HG03442 (cell line): Measurements from ENCODE around the gene ICA1.
"Not testable (repeated sequence)": the region's sequence is repeated elsewhere in the genome, so short reads cannot be mapped to it uniquely, and the experiment has no call there.

ENCODE experiments used
- ATAC-seq: cut with Tn5 transposase; IDR thresholded peaks from one replicate; pipeline ENCODE4 v1.9.1; 2021; ENCODE audit warnings: mild to moderate bottlenecking, moderate library complexity; ENCODE audit not compliant: unreplicated experiment

ICA1 gene

DNA sequence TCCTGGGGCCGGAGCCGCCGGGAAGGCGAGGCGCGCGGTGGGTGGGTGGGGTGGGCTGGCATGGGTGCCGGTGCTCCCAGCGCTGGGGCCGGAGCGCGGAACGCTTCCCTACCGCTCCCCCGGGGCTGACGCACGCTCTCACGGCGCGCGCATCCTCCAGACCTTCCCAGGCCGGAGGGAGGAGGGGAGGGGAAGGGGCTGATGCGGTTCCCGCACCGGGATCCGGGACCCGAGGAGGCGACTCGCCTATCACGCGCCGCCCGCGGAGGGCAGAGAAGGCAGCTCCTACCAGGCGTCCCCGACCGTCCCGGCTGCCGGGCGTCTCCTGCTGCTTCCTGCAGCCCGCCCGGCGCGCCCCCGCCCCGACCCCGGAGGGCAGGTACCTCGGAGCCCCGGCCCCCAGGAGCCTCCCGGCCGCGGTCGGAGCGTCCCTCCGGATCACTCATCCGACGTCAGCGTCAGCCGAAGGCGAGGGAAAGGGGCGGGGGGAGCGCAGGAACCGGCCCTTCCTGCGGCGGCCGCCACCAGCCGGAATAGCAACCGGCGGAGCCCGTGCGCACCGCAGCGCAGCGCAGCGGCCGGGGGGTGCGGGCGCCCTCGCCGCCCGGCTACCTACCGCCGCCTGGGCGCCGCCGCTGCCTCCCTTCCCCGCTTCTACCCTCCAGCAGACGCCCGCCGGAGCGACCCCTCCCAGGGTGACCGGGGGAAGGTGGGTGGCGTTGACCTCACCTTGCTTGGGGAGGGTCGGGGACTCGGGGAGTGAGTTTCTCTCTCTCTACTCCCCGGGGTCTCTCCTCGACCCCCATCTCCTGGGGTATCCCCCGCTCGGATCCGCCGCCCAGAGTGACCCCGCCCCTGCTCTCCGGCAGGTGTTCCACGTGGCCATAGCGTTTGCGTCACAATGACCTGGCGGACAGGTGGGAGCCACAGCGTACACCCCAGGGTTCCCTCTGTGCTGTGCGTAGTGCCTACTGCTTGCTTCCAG is at the start of gene ICA1:
Gene ICA1 (minus strand): TSS at position 457 of the 985 bp plus-strand sequence. CDS start 26,241 bp downstream, outside the sequence.
- ATAC-seq: peak; percentile 63

DNA sequence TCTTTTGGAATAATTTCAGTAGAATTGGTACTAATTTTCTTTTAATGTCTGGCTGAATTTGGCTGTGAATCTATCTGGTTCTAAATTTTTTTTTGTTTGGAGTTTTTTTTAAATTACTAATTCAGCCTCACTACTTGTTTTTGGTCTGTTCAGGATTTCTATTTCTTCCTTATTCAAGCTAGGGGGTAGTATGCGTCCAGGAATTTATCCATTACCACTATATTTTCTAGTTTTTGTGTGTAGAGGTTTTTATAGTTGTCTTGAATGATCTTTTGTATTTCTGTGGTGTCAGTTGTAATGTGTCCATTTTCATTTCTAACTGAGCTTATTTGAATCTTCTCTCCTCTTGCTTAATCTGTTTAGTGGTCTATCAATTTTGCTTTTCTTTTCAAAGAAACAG is 48.9 kb upstream of the ICA1 start:
- ATAC-seq: no peak

DNA sequence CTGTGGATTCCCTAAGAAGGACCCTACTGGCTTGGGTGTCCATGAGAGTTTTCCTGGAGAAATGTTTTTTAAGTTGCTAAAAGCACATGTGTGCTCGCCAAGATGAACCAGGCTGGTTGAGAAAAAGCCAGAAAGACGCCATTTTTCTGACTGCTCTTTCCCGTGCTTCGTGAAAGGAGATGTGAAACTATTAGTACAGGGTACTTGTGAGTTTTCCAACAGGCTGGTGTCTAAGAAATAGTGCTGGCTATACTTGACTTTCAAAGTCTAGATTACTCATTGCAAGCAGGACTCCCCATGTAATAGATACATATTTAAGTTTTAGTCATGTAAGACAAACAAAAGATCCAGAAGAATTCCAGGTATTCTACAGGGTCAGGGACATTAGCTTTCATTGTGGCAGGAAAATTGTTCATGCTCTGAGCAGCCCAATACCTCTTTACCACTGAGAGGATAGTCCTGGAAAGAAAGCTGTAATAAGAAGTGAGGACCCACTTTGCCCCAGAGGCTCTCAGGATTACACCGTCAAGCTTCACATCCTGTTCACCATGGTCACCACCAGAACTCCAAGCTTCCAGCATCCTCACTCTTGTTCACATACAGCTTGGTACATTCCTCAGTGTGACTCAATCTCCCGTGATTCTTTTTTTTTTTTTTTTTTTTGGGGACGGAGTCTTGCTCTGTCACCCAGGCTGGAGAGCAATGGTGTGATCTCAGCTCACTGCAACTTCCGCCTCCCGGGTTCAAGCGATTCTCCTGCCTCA is 43.8 kb upstream of the ICA1 start:
- ATAC-seq: no peak

DNA sequence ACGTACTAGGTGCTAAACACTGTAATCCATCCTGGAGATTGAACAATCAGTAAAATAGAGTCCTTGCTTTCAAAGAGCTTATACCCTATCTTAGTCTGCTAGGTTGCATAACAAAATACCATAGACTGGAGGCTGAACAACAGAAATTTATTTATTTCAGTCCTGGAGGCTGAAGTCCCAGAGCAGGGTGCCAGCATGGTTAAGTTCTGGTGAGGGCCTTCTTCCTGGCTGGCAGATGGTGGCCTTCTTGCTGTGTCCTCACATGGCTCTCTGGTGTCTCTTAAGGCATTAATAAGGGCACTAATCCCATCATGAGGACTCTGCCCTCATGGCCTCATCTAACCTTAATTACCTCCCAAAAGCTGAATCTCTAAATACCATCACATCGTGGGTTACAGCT is 43.1 kb upstream of the ICA1 start:
- ATAC-seq: no peak

DNA sequence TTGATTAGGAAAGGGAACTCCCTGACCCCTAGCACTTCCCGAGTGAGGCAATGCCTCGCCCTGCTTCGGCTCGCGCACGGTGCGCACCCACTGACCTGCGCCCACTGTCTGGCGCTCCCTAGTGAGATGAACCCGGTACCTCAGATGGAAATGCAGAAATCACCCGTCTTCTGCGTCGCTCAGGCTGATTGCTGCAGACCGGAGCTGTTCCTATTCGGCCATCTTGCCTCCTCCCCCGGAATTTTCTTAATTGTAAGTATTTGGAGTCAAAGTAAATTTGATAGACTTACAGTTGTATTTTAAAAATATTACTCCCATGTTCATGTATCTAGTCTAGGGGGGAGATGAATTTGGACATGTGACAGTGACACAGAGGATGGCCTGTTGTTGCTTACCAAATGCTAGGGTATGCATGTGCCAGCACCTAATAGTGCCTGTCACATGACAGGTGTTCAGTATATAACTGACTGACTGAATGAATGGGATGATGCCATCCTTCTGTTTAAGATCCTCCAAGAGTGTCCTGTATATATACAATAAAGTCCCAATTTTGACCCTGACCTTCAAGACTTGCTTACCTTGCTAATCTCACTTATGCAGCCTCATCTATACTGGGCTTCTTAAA is 42.0 kb upstream of the ICA1 start:
- no peak for ATAC-seq

DNA sequence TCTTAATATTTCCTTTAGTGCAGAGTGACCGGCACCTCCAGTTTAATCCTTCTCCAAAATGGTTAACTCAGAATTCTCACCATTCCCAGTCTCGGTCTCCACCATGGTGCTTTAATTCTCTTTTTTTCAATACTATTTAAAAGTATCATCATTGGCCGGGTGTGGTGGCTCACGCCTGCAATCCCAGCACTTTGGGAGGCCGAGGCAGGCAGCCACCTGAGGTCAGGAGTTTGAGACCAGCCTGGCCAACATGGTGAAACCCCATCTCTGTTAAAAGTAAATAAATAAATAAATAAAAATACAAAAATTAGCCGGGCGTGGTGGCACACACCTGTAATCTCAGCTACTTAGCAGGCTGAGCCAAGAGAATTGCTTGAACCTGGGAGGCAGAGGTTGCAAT is 35.1 kb upstream of the ICA1 start:
- not testable (repeated sequence) for ATAC-seq

DNA sequence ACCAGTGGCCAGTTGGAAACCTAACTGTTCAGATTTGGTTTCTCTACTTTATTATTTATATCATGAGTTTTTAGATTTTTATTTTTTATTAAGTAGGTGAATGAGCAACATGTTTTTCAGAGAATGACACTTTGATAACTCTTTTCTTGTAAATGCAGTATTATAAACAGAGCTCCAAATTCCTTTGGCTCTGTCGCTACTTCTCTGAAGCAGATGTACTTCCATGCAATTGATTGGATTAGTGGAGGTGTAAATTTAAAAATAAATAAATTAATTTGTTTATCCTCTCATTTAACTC is 34.3 kb upstream of the ICA1 start:
- ATAC-seq: no peak

DNA sequence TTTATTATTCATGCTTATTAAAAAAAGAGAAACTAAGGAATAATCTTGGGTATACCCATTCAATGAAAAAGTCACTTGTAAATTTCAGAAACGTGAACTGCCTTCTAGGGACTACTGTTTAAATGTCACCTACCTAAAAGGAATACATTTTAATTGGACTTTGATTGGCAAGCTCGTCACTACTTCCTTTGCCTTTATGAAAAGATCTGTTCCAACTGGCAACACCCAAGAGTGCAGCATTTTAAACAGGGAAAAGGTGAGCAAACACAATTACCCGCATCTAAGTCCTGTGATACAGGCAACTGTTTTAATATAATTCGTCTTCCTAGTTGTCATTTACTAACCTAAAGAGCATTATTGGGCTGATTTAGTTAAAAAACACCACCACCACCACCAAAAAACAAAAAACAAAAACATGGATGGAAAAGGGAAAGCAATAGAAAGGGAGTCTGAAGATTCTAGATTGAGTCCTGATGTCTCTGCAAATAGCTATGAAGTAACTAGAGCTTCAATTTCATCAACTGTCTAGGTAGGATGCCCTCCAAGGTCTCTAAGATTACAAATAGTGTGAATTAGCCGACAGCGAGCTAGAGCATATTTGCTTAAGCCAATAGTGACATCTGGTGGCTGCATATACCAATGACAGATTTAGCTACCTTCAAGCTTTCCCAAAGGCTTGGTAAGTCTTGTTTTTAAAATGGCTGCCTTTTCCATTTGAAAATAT is 33.8 kb upstream of the ICA1 start:
- peak; percentile 99 for ATAC-seq

DNA sequence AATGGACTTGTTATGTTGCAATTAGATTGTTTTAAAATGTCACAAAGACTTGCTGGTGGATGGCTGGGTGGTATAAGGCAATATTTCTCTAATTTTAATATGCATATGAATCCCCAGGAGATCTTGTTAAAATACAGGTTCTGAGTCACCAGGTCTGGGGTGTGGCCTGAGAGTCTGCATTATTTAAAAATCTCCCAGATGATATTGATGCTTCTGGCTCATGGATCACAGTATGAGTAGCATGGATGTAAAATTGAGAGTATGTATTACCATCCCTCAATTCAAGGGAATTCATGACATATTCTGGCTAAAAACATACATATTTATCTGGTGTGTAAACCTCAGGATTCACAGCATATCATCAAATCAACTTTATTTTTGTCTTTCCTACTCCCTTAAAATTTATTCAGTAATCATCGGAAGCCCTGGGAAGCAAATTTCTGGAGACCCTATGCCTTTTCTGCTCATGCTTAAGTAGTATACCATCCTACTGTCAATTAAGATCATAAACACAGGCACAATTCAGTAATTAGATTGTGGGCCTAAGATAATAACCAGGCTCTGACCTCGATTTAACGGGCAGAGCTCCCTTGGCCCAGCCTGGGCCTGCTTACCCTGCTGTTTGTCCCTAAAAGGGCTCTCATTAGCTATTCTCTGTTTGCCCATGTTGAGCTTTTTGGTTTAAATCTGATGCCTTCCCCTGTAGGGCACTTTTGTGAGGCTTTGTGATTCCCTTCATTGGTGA is 29.6 kb upstream of the ICA1 start:
- ATAC-seq: no peak

DNA sequence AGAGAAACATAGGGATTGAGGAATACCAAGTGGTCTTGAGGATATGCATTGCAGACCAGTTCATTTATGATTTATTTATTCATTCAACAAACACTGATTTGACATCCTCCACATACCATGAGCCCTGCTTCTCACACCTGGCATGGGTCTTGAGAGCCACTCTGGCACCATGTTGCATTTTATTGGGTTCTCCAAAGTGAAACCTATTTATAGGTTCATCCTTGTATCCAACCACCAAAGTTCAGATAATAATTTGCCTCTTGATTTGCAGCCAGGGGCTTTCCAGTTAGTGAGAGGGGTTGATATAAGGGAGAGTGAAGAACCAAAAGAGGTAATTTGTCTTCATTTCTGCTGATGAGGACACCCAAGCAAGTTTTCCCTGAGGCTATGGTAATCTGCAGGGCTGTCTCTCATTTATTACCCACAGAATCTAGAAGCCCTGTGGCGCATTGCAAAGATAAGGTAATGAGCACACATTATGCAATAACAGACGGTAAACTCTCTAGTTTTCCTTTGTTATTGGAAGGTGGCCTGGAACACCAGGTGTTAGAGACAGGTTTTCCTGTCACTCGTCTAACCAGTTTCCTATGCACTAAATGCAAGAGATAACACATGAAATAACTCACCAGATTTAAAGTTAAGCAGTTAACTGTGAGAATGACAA is 28.8 kb upstream of the ICA1 start:
- no peak for ATAC-seq

DNA sequence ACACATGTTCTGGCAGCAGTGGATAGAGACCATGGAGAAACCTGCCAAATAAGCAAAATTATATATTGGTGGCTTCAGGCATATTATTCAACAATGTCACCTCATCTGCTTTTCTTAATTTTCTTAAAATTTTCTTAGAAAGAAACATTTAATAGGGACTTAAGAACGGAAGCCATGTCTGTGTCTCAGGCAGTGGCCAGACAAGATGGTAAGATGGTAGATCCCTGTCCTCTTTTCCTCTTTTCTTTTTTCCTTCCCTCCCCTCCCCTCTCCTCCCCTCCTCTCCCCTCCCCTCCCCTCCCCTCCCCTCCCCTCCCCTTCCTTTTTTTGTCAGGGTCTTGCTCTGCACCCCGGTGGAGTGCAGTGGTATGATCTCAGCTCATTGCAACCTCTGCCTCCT is 24.2 kb upstream of the ICA1 start:
- ATAC-seq: no peak

DNA sequence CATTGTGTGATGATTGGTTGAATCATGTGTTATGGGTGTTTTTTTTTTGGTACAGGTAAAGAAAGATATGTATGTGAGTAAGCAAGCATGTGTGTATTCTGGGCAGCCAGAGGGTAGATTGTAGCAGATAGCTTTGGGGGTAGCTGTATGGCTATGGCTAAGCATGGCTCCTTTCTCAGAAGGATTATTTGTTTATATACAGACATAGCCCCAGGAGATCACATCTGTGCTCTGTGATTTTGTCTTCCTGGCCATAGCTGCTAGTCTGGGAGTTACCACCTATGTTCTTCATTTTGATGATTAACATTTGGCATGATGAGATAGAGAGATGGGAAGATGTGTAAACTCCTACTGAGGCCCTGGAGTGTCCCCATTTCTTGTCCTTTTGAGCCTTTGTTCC is 23.2 kb upstream of the ICA1 start:
- ATAC-seq: no peak

DNA sequence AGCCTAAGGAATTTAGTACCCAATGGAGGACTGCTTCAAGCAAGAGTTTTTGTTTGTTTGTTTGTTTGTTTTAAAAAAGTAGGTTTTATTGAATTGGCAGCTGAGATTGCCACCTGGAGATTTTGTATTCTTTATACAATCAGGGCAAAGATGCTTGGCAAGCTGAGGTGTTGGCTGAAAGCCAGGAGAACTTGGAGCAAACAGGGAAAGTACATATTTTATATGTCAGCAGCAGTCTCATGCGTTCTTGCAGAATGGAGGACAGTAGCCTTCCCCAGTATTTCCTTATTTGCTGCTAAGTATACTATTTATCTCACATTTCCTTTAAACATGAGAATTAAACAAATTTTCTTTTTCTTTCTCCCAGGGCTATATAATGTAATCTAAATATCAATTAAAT is 22.6 kb upstream of the ICA1 start:
- no peak for ATAC-seq

DNA sequence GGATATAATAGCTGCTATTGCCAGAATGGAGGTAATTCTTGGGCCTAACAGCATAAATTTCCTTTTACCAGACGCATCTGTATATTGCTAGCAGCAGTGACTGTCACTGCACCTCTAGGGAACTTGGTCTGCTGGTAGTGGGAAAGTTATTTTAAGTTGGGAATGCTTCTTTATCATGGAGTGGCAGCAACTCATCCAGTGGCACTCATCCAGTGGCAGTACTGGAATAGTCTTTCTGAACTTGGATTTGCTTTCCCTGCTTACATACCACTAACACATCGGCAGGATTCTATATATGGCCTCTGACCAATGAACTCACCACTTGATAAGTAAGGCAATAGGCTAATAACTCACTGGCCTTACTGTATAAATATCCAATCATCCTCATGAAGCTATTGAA is 22.0 kb upstream of the ICA1 start:
- no peak for ATAC-seq

DNA sequence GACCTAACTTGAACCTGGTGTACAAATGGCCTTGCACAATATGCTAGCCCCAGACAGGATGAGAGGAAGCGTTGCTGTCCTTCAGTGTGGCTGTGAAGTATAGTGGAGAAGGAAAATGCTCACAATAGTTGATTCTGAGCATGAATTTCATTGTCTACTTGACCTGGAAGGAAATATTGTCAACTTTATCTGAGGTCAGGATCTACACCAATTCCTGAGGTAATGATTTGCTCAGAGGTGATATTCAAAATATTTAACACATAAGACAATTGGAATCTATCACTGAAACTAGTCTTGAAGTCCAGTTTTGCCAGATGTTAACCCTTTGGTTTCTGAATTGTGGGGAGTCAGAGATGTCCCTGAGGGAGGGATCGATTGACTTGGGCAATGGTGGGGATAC is 20.9 kb upstream of the ICA1 start:
- no peak for ATAC-seq

DNA sequence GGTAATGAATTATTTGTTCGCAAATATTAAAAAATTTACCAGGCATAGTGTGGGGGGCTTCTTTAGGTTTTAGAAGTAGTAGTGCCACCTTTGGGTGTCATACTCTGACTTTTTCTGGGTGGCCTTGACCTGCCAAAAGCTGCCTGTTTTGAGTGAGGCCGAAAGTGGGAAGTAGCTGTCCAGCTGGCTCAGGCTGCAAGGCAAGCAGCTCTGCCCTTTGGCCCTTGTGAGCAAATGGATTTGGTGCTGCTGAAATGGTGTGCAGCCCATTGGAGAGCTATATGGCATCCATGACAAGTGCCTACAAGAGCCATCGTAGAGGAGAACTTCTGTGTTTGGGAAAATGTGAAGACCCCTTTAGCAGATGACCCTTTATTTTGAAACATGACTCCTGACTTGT is 20.2 kb upstream of the ICA1 start:
- no peak for ATAC-seq

DNA sequence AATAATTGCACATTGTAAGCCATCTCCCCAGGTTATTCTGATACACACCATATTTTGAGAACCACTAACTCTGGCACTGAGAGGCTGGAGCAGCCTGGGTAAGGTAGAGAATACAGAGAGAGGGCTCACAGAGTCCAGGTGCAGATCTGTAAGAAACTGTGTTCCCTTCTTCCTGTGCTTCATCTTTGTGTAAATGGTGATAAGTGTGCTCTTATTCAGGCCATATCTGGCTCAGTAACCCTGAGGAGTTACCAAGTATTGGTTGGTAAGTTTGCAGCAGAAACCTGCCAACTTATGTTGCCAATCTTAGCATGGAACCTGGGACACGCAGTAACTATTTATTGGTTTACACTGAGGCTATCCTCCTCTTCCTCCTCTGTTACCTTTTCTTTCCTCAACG is 16.2 kb upstream of the ICA1 start:
- ATAC-seq: no peak

DNA sequence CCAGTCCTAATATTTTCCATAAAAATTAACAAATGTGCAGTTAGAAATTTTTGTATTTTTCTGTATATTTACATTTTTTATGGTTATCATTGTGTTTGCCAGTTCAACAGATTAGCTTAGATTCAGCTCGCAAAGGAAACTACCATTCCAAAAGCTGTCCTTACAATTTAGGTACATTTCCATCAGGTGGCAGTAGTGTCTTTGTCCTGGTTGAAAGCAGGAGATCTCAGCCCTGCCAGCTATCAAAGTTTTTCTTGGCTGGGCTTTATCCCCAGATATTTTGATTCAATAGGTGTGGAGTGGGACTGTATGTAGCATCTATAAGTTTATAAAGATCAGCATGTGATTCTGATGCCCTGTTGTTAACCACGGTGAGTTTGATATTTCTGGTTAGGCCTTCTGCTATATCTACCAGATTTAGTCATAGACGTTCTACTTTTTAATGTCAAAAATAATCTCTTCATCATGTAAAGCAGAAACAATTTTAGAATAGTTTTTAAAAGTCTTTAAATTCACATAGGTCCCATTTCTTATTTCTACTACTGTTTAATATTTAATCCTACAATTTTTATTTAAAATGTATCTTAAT is 15.5 kb upstream of the ICA1 start:
- no peak for ATAC-seq

DNA sequence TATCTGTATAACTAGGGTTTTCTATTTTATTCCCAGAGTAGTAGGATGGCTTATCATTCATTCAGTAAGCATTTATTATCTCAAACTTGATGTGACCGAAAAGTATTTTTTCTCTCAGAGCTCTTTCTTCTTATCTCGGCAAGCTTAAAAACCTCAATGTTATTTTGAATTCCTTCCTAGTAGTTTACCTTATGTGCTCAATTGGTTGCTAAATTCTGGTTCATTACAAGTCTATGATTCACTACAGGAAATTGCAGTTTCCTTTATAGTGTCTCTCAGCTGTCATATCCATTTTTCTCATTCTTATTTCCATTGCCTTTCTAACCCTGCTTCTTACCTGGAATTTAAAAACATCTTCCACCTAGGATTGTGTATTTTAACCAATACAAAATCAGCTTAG is 12.6 kb upstream of the ICA1 start:
- ATAC-seq: no peak

DNA sequence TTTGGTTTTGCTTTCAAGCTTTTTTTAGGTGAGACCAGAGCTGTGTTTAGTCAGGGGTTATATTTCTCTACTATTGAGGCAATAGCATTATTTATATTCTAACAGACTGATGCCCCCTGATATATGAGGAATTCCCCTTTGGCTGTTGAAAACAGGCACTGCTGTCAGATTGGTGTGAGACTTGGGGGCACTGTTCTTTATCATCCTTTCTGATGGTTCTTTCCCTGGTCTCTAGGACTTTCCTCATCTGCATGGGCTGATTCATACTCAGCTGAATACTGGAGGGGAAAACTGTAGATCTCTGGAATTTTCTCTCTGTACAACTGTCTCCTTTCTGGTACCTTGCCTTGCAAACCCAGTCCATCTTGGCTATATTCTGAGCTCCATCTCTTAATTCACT is 10.0 kb upstream of the ICA1 start:
- ATAC-seq: no peak
